H1 (cell line): Measurements from ENCODE around the gene TCERG1L.

ENCODE experiments used
- BACH1 ChIP-seq: IDR thresholded peaks from 2 replicates; pipeline ENCODE4 v1.6.1; 2012; ENCODE audit warnings: low read length, improper control_type of control experiment
- CBX5 ChIP-seq: fragments of 300-800, 300-1000 bp; sonication (generic); IDR thresholded peaks from 2 replicates; pipeline ENCODE4 v1.7.1; 2016; ENCODE audit warnings: antibody characterized with exemption, low read length, low read depth
- CEBPB ChIP-seq: IDR thresholded peaks from 2 replicates; pipeline ENCODE4 v1.6.1; 2012; ENCODE audit warnings: low read depth, low read length
- EGR1 ChIP-seq: IDR thresholded peaks from 2 replicates; pipeline ENCODE4 v1.6.1; 2011; ENCODE audit warnings: low read depth, low read length, borderline replicate concordance
- EZH2 ChIP-seq: fragments of 200-600 bp; sonication (generic); IDR thresholded peaks from 2 replicates; pipeline ENCODE4 v1.7.1; 2012; ENCODE audit warnings: low read depth, mild to moderate bottlenecking, moderate library complexity, low read length, inconsistent platforms; ENCODE audit not compliant: severe bottlenecking
- POLR2A ChIP-seq, 2 experiments: IDR thresholded peaks; 1 replicate in 1 of 2; 2 replicates in 1 of 2; pipeline ENCODE4 v1.6.1; 2011; ENCODE audit warnings: low read depth in 2 of 2, low read length in 2 of 2, mild to moderate bottlenecking in 2 of 2; ENCODE audit errors: control extremely low read depth in 1 of 2
- SIN3A ChIP-seq, 2 experiments: IDR thresholded peaks in 1 of 2; conservative IDR thresholded peaks in 1 of 2; 2 replicates each; pipeline ENCODE4 v1.6.1; 2011 to 2012; ENCODE audit warnings: low read length in 2 of 2, improper control_type of control experiment in 1 of 2, low read depth in 1 of 2, mild to moderate bottlenecking in 1 of 2
- TF ChIP-seq, protein P1 (sequence below), 3 experiments: IDR thresholded peaks; 1 replicate in 2 of 3; 2 replicates in 1 of 3; pipeline versions ENCODE4 v1.5.1 to v1.6.1; 2011; ENCODE audit warnings: low read length in 3 of 3, mild to moderate bottlenecking in 3 of 3, inconsistent platforms in 2 of 3, low read depth in 1 of 3, moderate library complexity in 1 of 3; ENCODE audit not compliant: insufficient read depth in 1 of 3; ENCODE audit errors: control extremely low read depth in 1 of 3
- TF ChIP-seq, protein P2 (sequence below): IDR thresholded peaks from 2 replicates; pipeline ENCODE4 v1.6.1; 2011; ENCODE audit warnings: low read depth, mild to moderate bottlenecking, low read length; ENCODE audit not compliant: insufficient read depth
- TF ChIP-seq, protein P3 (sequence below): IDR thresholded peaks from 2 replicates; pipeline ENCODE4 v1.6.1; 2012; ENCODE audit warnings: inconsistent platforms

DNA sequence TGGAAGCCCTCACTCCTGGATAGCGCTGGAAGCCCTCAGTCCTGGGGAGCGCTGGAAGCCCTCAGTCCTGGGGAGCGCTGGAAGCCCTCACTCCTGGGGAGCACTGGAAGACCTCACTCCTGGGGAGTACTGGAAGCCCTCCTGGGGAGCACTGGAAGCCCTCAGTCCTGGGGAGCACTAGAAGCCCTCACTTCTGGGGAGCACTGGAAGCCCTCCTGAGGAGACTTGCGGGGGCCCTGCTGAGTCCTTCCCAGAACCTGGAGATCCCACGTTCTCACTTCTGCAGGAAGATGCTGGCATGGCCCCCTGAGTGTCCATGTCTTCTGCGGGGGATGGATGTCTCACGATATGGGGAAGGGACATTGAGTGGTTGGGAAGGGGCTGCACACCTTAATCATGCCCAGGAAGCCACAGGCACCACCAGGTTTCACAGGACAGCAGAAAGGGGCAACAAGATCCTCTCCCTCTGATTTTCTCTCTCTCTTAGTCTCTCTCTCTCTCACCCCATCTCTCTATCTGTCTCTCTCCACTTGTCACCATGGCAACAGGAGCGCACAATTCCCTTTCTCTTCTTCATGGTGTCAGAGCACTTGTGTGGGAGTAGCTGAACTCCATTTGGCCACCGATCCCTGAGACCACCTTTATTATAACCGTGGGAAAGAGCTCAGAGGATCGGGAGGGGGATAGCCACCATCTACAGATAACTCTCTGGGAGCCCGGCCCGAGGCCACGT, 267.0 kb downstream of the TCERG1L start:
- TF ChIP-seq POLR2A (IDR thresholded peaks at IDR 0.05; ENCODE audit: control extremely low read depth in 1 of 2, low read depth in 2 of 2, low read length in 2 of 2) (no peak), CEBPB (no peak), BACH1 (no peak), EGR1 (no peak), EZH2 (no peak), CBX5 (no peak), SIN3A (conservative IDR thresholded peaks at IDR 0.05 in 1 of 2, IDR thresholded peaks at IDR 0.05 in 1 of 2; ENCODE audit: low read depth in 1 of 2, low read length in 2 of 2) (no peak)
- TF ChIP-seq, protein P1, sequence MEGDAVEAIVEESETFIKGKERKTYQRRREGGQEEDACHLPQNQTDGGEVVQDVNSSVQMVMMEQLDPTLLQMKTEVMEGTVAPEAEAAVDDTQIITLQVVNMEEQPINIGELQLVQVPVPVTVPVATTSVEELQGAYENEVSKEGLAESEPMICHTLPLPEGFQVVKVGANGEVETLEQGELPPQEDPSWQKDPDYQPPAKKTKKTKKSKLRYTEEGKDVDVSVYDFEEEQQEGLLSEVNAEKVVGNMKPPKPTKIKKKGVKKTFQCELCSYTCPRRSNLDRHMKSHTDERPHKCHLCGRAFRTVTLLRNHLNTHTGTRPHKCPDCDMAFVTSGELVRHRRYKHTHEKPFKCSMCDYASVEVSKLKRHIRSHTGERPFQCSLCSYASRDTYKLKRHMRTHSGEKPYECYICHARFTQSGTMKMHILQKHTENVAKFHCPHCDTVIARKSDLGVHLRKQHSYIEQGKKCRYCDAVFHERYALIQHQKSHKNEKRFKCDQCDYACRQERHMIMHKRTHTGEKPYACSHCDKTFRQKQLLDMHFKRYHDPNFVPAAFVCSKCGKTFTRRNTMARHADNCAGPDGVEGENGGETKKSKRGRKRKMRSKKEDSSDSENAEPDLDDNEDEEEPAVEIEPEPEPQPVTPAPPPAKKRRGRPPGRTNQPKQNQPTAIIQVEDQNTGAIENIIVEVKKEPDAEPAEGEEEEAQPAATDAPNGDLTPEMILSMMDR (IDR thresholded peaks at IDR 0.05; ENCODE audit: control extremely low read depth in 1 of 3, insufficient read depth in 1 of 3, low read depth in 1 of 3, low read length in 3 of 3) = no peak
- TF ChIP-seq, protein P2, sequence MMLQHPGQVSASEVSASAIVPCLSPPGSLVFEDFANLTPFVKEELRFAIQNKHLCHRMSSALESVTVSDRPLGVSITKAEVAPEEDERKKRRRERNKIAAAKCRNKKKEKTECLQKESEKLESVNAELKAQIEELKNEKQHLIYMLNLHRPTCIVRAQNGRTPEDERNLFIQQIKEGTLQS = no peak
- TF ChIP-seq, protein P3, sequence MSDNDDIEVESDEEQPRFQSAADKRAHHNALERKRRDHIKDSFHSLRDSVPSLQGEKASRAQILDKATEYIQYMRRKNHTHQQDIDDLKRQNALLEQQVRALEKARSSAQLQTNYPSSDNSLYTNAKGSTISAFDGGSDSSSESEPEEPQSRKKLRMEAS = no peak
